Small intestine (tissue), 7 donors: ENCODE measurements around the gene TMCC1. TPM values are rescaled to one million over a fixed set of nuclear protein-coding genes. Genes with fewer than 3 reads are reported as not detected.
A peak's percentile ranks its signal among the peaks of the same experiment; 100 is the strongest.

Source experiments
- DNase-seq, 2 donors: peaks; one replicate each; pipeline versions ENCODE4 v3.0.0 to v3.0.0-alpha.2; 2013
- FAIRE-seq: peaks from 2 replicates; lab custom pipeline; 2012; peaks lifted over from hg19 to GRCh38; lab: Jason Lieb, UNC
- H3K27ac ChIP-seq, 3 donors: one replicate each; pipeline ENCODE4 v1.5.1; 2013; ENCODE audit warnings: low read length in 2 of 3, mild to moderate bottlenecking in 2 of 3, control low read depth in 1 of 3, inconsistent platforms in 1 of 3, low read depth in 1 of 3, moderate library complexity in 1 of 3
- H3K27me3 ChIP-seq, 3 donors: one replicate each; pipeline ENCODE4 v1.6.1; 2013; ENCODE audit warnings: low read length in 3 of 3, inconsistent platforms in 1 of 3; ENCODE audit not compliant: control insufficient read depth in 3 of 3, insufficient read depth in 3 of 3
- H3K36me3 ChIP-seq, 3 donors: one replicate each; pipeline ENCODE4 v1.6.1; 2013; ENCODE audit warnings: low read length in 3 of 3, inconsistent platforms in 1 of 3, low read depth in 1 of 3, mild to moderate bottlenecking in 1 of 3, moderate library complexity in 1 of 3; ENCODE audit not compliant: control insufficient read depth in 3 of 3, insufficient read depth in 2 of 3
- H3K4me1 ChIP-seq, 3 donors: one replicate each; pipeline ENCODE4 v1.6.1; 2013; ENCODE audit warnings: low read length in 2 of 3, inconsistent platforms in 1 of 3, low read depth in 1 of 3, mild to moderate bottlenecking in 1 of 3, moderate library complexity in 1 of 3; ENCODE audit not compliant: control insufficient read depth in 3 of 3, insufficient read depth in 2 of 3
- H3K4me3 ChIP-seq, 3 donors: one replicate each; pipeline ENCODE4 v1.5.1; 2013; ENCODE audit warnings: low read length in 3 of 3, control low read depth in 1 of 3, inconsistent platforms in 1 of 3, low read depth in 1 of 3, mild to moderate bottlenecking in 1 of 3, moderate library complexity in 1 of 3
- H3K9me3 ChIP-seq, 2 donors: one replicate each; pipeline ENCODE4 v1.6.1; 2013; ENCODE audit warnings: low read depth in 1 of 2, low read length in 1 of 2; ENCODE audit not compliant: control insufficient read depth in 2 of 2, insufficient read depth in 1 of 2
- WGBS, 3 donors: extraction: QIAGEN DNeasy Blood & Tissue Kit; methylation state at CpG; one replicate each; pipeline ENCODE4 v1.1.7; 2013; 5-methylcytosine and 5-hydroxymethylcytosine counted together
- polyA plus RNA-seq, 4 donors: library from polyadenylated mRNA; stranded (reverse) in 3 of 4; unstranded in 1 of 4; fragments of 200-250 nt in 3 of 4; fragments of 120-200 nt in 1 of 4; gene quantifications; one replicate each; pipeline versions ENCODE4 v1.2.1 to v1.2.3, GENCODE V29; 2013
- donor health status: healthy with polysubstance abuse.
- donor health status: control.
- donor health status: control.
- donor health status: Bipolar disorder and iron deficiency.
- donor health status: healthy.

Gene TMCC1
- polyA plus RNA-seq, 4 donors = 5.4 to 16.4 (median 7.6) TPM

GRCh38 chr3:129616291-129616690 lies 277.2 kb downstream of the TMCC1 start:
- DNase-seq (no peak), FAIRE-seq (no peak)
- H3K27me3 ChIP-seq = no peaks in the 10 kb centered on the region
- H3K4me1 ChIP-seq = peaks cover 0 to 3% (median 0%) of the 10 kb centered on the region in 3 donors
- 62 to 77% (median 67%) methylated on average over 8 of the region's 8 CpGs for WGBS, 3 donors
- peak overlapping the region in 1 of 3 donors; percentile 79 for H3K27ac ChIP-seq
- H3K36me3 ChIP-seq = no peaks in the 10 kb centered on the region
- H3K4me3 ChIP-seq = no peak overlapping the region
- no peaks in the 10 kb centered on the region for H3K9me3 ChIP-seq

DNA sequence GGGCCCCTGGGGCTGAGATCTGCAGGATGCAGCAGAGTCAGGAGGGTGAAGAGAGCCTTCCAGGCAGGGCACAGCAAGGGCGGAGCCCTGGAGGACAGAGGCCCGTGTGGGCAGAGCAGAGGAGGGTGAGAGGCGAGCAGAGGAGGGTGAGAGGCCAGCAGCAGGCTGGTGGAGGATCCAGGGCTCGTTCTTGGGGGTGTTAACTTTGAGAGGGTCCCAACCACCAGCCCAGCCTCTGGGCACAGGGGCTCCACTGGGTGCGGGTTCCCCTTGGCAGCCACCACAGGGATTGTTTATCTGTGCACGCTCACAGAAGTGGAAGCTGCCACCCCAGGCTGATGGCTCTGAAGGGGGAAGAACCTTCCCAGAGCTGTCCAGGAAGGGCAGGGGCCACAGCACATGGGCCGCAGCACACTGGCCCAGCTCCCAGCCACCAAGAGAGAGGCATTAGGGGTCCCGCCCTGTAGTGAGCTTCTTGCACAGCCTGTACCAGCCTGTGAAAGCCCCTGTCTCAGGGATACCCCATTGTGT lies 277.7 kb downstream of the TMCC1 start:
- Histone ChIP-seq H3K36me3 (no peaks in the 10 kb centered on the region), H3K27ac (no peak overlapping the region), H3K4me3 (no peak overlapping the region), H3K9me3 (no peaks in the 10 kb centered on the region), H3K4me1 (peaks cover 0 to 3% (median 0%) of the 10 kb centered on the region in 3 donors), H3K27me3 (no peaks in the 10 kb centered on the region)
- FAIRE-seq = no peak
- 58 to 62% (median 59%) methylated on average over 8 of the region's 8 CpGs for WGBS, 3 donors
- no peak for DNase-seq

GRCh38 chr3:129614927-129615363 lies 278.6 kb downstream of the TMCC1 start:
- no peak overlapping the region for H3K27ac ChIP-seq
- DNase-seq (peak; percentile 48 to 69), FAIRE-seq (no peak)
- H3K27me3 ChIP-seq = no peaks in the 10 kb centered on the region
- peaks cover 0 to 3% (median 0%) of the 10 kb centered on the region in 3 donors for H3K4me1 ChIP-seq
- no peaks in the 10 kb centered on the region for H3K36me3 ChIP-seq
- H3K9me3 ChIP-seq = no peaks in the 10 kb centered on the region
- H3K4me3 ChIP-seq = no peak overlapping the region
- WGBS, 3 donors = 27 to 50% (median 31%) methylated on average over 5 of the region's 5 CpGs

- H3K9me3 ChIP-seq = no peaks in the 10 kb centered on the region
- FAIRE-seq = no peak
- DNase-seq = no peak
- H3K27ac ChIP-seq = no peak overlapping the region
- peaks cover 0 to 3% (median 0%) of the 10 kb centered on the region in 3 donors for H3K4me1 ChIP-seq
- H3K4me3 ChIP-seq = no peak overlapping the region
- peaks cover 0 to 1% (median 0%) of the 10 kb centered on the region in 3 donors for H3K27me3 ChIP-seq
- no peaks in the 10 kb centered on the region for H3K36me3 ChIP-seq
- WGBS, 3 donors = 87 to 96% (median 96%) methylated on average over 9 of the region's 9 CpGs
Observed at GRCh38 chr3:129614435-129614834, 279.1 kb downstream of the TMCC1 start.

- Histone ChIP-seq H3K9me3 (no peaks in the 10 kb centered on the region), H3K4me1 (peaks cover 0 to 3% (median 0%) of the 10 kb centered on the region in 3 donors), H3K36me3 (no peaks in the 10 kb centered on the region), H3K27ac (no peak overlapping the region), H3K27me3 (peaks cover 0 to 9% (median 0%) of the 10 kb centered on the region in 3 donors), H3K4me3 (no peak overlapping the region)
- no peak for DNase-seq
- FAIRE-seq = no peak
- WGBS, 3 donors = 71 to 86% (median 77%) methylated on average over 3 of the region's 3 CpGs
Observed at GRCh38 chr3:129613367-129613740, 280.2 kb downstream of the TMCC1 start.

GRCh38 chr3:129612534-129613366 lies 280.8 kb downstream of the TMCC1 start:
- no peak overlapping the region for H3K4me3 ChIP-seq
- H3K27me3 ChIP-seq = peaks cover 0 to 15% (median 0%) of the 10 kb centered on the region in 3 donors
- FAIRE-seq (no peak), DNase-seq (no peak)
- H3K36me3 ChIP-seq = no peaks in the 10 kb centered on the region
- H3K9me3 ChIP-seq = no peaks in the 10 kb centered on the region
- peak overlapping the region in 1 of 3 donors; percentile 38 for H3K27ac ChIP-seq
- 70 to 72% (median 72%) methylated on average over 16 of the region's 16 CpGs for whole genome bisulfite sequencing, 3 donors
- H3K4me1 ChIP-seq = peaks cover 0 to 3% (median 0%) of the 10 kb centered on the region in 3 donors

GRCh38 chr3:129611812-129612533 lies 281.5 kb downstream of the TMCC1 start:
- peaks cover 0 to 3% (median 0%) of the 10 kb centered on the region in 3 donors for H3K4me1 ChIP-seq
- H3K36me3 ChIP-seq = no peaks in the 10 kb centered on the region
- H3K27me3 ChIP-seq = peaks cover 0 to 23% (median 0%) of the 10 kb centered on the region in 3 donors
- H3K27ac ChIP-seq = peak overlapping the region in 1 of 3 donors; percentile 38
- FAIRE-seq = no peak
- no peak for DNase-seq
- no peak overlapping the region for H3K4me3 ChIP-seq
- H3K9me3 ChIP-seq = no peaks in the 10 kb centered on the region
- 44 to 53% (median 52%) methylated on average over 25 of the region's 25 CpGs for WGBS, 3 donors

GRCh38 chr3:129611446-129611800 lies 282.1 kb downstream of the TMCC1 start:
- Histone ChIP-seq H3K27ac (peak overlapping the region in 1 of 3 donors; percentile 0), H3K36me3 (no peaks in the 10 kb centered on the region), H3K27me3 (peaks cover 0 to 25% (median 0%) of the 10 kb centered on the region in 3 donors), H3K4me3 (no peak overlapping the region), H3K9me3 (no peaks in the 10 kb centered on the region), H3K4me1 (peaks cover 0 to 3% (median 0%) of the 10 kb centered on the region in 3 donors)
- DNase-seq = no peak
- FAIRE-seq = no peak
- WGBS, 3 donors = 81 to 90% (median 83%) methylated on average over 9 of the region's 9 CpGs
